ENCODE data around the gene MIDN. TPM values are rescaled to one million over a fixed set of nuclear protein-coding genes. Genes with fewer than 3 reads are reported as not detected.

Gene MIDN
- total RNA-seq, 1 donor from 2014 or later: 19.7 TPM

GRCh38 chr19:1233115-1233667, 15.2 kb upstream of the MIDN start:
- no peak for DNase-seq

- no peak for DNase-seq
Measured at GRCh38 chr19:1234051-1234954, 14.1 kb upstream of the MIDN start.

- DNase-seq: no peak
Measured at GRCh38 chr19:1234955-1235380, 13.4 kb upstream of the MIDN start.

- no peak for DNase-seq
Measured at GRCh38 chr19:1235625-1236538, 12.5 kb upstream of the MIDN start.

GRCh38 chr19:1236576-1236975, 11.8 kb upstream of the MIDN start:
- DNase-seq: no peak

GRCh38 chr19:1237027-1237659, 11.2 kb upstream of the MIDN start:
- DNase-seq: no peak

- no peak for DNase-seq
Measured at GRCh38 chr19:1237754-1238368, 10.5 kb upstream of the MIDN start, which contains the start of gene CBARP. TSS of gene CBARP (minus strand) at chr19:1238005. CDS start at chr19:1236100, 1,905 bp downstream.

- DNase-seq: no peak
Measured at GRCh38 chr19:1238369-1239303, 9.7 kb upstream of the MIDN start.

GRCh38 chr19:1239420-1239795, 9.0 kb upstream of the MIDN start:
- DNase-seq: no peak

- DNase-seq: peak; percentile 94
Measured at GRCh38 chr19:1239796-1240737, 8.3 kb upstream of the MIDN start.

GRCh38 chr19:1240925-1241324, 7.5 kb upstream of the MIDN start:
- DNase-seq: no peak

- DNase-seq: peak; percentile 91
Measured at GRCh38 chr19:1241417-1242095, 6.8 kb upstream of the MIDN start, which contains the start of gene ATP5F1D. TSS of gene ATP5F1D (plus strand) at chr19:1241751. CDS start at chr19:1241851, 100 bp downstream.

GRCh38 chr19:1243768-1244692, 4.4 kb upstream of the MIDN start:
- peak; percentile 63 for DNase-seq

GRCh38 chr19:1244693-1245451, 3.5 kb upstream of the MIDN start:
- DNase-seq: no peak

- DNase-seq: no peak
Measured at GRCh38 chr19:1245494-1246264, 2.7 kb upstream of the MIDN start.

Data from skin of body (tissue), 2 donors.